ENCODE results near the gene PRIM2. TPM values are rescaled to one million over a fixed set of nuclear protein-coding genes. Genes with fewer than 3 reads are reported as not detected.

Gene PRIM2
- polyA plus RNA-seq, 1 donor (not counting 4 experiments of a cell fraction or from before 2014, with no cell fraction given): 12.8 TPM

- no peaks in the 10 kb centered on the region for H3K9me3 ChIP-seq (ENCODE audit: control insufficient read depth, low read depth, low read length)
- dilution Hi-C loops (cut with MboI; ENCODE audit: extremely low pct_ligation_motif_present, low sequenced_read_pairs): no loop called here
- no peaks in the 10 kb centered on the region for H4K20me1 ChIP-seq (ENCODE audit: control insufficient read depth, extremely low read depth, insufficient read depth, low read length)
- FAIRE-seq: no peak
- TF ChIP-seq EZH2 (IDR thresholded peaks at IDR 0.05; ENCODE audit: low read length) (no peak), CTCF (optimal IDR thresholded peaks at IDR 0.05 in 1 of 3, IDR thresholded peaks at IDR 0.05 in 1 of 3, conservative IDR thresholded peaks at IDR 0.05 in 1 of 3; ENCODE audit: extremely low read depth in 1 of 3, insufficient read depth in 2 of 3, low read length in 3 of 3) (no peak)
- no peak overlapping the region for H3K4me3 ChIP-seq (ENCODE audit: control insufficient read depth in 2 of 3, extremely low read depth in 1 of 3, insufficient read depth in 2 of 3, low read depth in 1 of 3, low read length in 3 of 3)
- H3K36me3 ChIP-seq (ENCODE audit: control insufficient read depth in 2 of 2, extremely low read depth in 1 of 2, insufficient read depth in 2 of 2, low read length in 2 of 2): no peaks in the 10 kb centered on the region
- no peak overlapping the region for H3K9ac ChIP-seq (ENCODE audit: control insufficient read depth, extremely low read depth, insufficient read depth, low read length)
- H3K79me2 ChIP-seq (ENCODE audit: control insufficient read depth, insufficient read depth, low read length): no peaks in the 10 kb centered on the region
- no peak for DNase-seq (ENCODE audit: low read depth, low spot score)
- H2AFZ ChIP-seq (ENCODE audit: control insufficient read depth, low read length): no peak overlapping the region
- peaks cover 5% of the 10 kb centered on the region for H3K4me1 ChIP-seq (ENCODE audit: control insufficient read depth, extremely low read depth, insufficient read depth, low read length)
- no peaks in the 10 kb centered on the region for H3K9me1 ChIP-seq (ENCODE audit: control insufficient read depth, extremely low read depth, insufficient read depth, low read length)
- no peak overlapping the region for H3K4me2 ChIP-seq (ENCODE audit: control insufficient read depth, extremely low read depth, insufficient read depth, low read depth, low read length)
- H3K27me3 ChIP-seq (ENCODE audit: control insufficient read depth, extremely low read depth, insufficient read depth, low read length): no peaks in the 10 kb centered on the region
- H3K27ac ChIP-seq (ENCODE audit: control insufficient read depth, insufficient read depth, low read length): no peak overlapping the region
Observed at GRCh38 chr6:57278570-57278969, 38.9 kb upstream of the PRIM2 start.

GRCh38 chr6:57279013-57279412 lies 38.4 kb upstream of the PRIM2 start:
- peaks cover 5% of the 10 kb centered on the region for H3K4me1 ChIP-seq (ENCODE audit: control insufficient read depth, extremely low read depth, insufficient read depth, low read length)
- no peak for DNase-seq (ENCODE audit: low read depth, low spot score)
- H3K27me3 ChIP-seq (ENCODE audit: control insufficient read depth, extremely low read depth, insufficient read depth, low read length): no peaks in the 10 kb centered on the region
- no peaks in the 10 kb centered on the region for H3K36me3 ChIP-seq (ENCODE audit: control insufficient read depth in 2 of 2, extremely low read depth in 1 of 2, insufficient read depth in 2 of 2, low read length in 2 of 2)
- no peak overlapping the region for H3K4me2 ChIP-seq (ENCODE audit: control insufficient read depth, extremely low read depth, insufficient read depth, low read depth, low read length)
- no peak for FAIRE-seq
- H3K79me2 ChIP-seq (ENCODE audit: control insufficient read depth, insufficient read depth, low read length): no peaks in the 10 kb centered on the region
- no peak overlapping the region for H3K27ac ChIP-seq (ENCODE audit: control insufficient read depth, insufficient read depth, low read length)
- H4K20me1 ChIP-seq (ENCODE audit: control insufficient read depth, extremely low read depth, insufficient read depth, low read length): no peaks in the 10 kb centered on the region
- H3K9me3 ChIP-seq (ENCODE audit: control insufficient read depth, low read depth, low read length): no peaks in the 10 kb centered on the region
- TF ChIP-seq EZH2 (IDR thresholded peaks at IDR 0.05; ENCODE audit: low read length): no peak
- no peak for TF ChIP-seq CTCF (optimal IDR thresholded peaks at IDR 0.05 in 1 of 3, IDR thresholded peaks at IDR 0.05 in 1 of 3, conservative IDR thresholded peaks at IDR 0.05 in 1 of 3; ENCODE audit: extremely low read depth in 1 of 3, insufficient read depth in 2 of 3, low read length in 3 of 3)
- no peaks in the 10 kb centered on the region for H3K9me1 ChIP-seq (ENCODE audit: control insufficient read depth, extremely low read depth, insufficient read depth, low read length)
- H3K9ac ChIP-seq (ENCODE audit: control insufficient read depth, extremely low read depth, insufficient read depth, low read length): no peak overlapping the region
- no peak overlapping the region for H2AFZ ChIP-seq (ENCODE audit: control insufficient read depth, low read length)
- dilution Hi-C loops (cut with MboI; ENCODE audit: extremely low pct_ligation_motif_present, low sequenced_read_pairs): no loop called here
- no peak overlapping the region for H3K4me3 ChIP-seq (ENCODE audit: control insufficient read depth in 2 of 3, extremely low read depth in 1 of 3, insufficient read depth in 2 of 3, low read depth in 1 of 3, low read length in 3 of 3)

Data from keratinocyte (primary cell).